Colonic mucosa (tissue), 4 donors: ENCODE measurements around the gene THEMIS. TPM values are rescaled to one million over a fixed set of nuclear protein-coding genes. Genes with fewer than 3 reads are reported as not detected.

Source experiments
- DNase-seq: peaks from one replicate; pipeline ENCODE4 v3.0.0-alpha.2; 2020
- H3K27ac ChIP-seq: fragments of 200-600 bp; one replicate; pipeline ENCODE4 v1.8.0; 2021
- H3K27me3 ChIP-seq: fragments of 200-600 bp; one replicate; pipeline ENCODE4 v1.8.0; 2021
- H3K36me3 ChIP-seq: fragments of 200-600 bp; one replicate; pipeline ENCODE4 v1.8.0; 2021
- H3K4me1 ChIP-seq: fragments of 200-600 bp; one replicate; pipeline ENCODE4 v1.8.0; 2021; ENCODE audit warnings: mild to moderate bottlenecking
- H3K4me3 ChIP-seq: fragments of 200-600 bp; one replicate; pipeline ENCODE4 v1.8.0; 2021
- H3K9ac ChIP-seq, 2 donors: one replicate each; pipeline ENCODE4 v1.7.0; 2013; ENCODE audit warnings: control low read depth in 2 of 2, low read depth in 2 of 2, low read length in 2 of 2
- H3K9me3 ChIP-seq: fragments of 200-600 bp; one replicate; pipeline ENCODE4 v1.8.0; 2021
- CTCF ChIP-seq: fragments of 200-600 bp; IDR thresholded peaks from one replicate; pipeline ENCODE4 v1.8.0; 2022; ENCODE audit warnings: antibody characterized with exemption, mild to moderate bottlenecking
- intact Hi-C: fragments of 100-400 bp; cut with DNase I; formaldehyde crosslinking; loops from one replicate; pipeline ENCODE4 v1.14.1; 2022
- total RNA-seq, 2 donors: library from RNA; stranded (reverse); fragmentation: NEBNext Ultra II Directional in 1 of 2; extraction: Animal tissue kit (Norgen Biotek cat#: 25700) in 1 of 2; gene quantifications; one replicate each; pipeline ENCODE4 v1.2.1, GENCODE V29; 2021
- donor health status: healthy.
- donor health status: DM: no; HTN: no; CAD: no.
- donor health status: DM: no; HTN: no; CAD: no.

Gene THEMIS
- total RNA-seq, 2 donors from 2014 or later, result 0.96 TPM

GRCh38 chr6:127793396-127793795 is 107.5 kb downstream of the THEMIS start:
- intact Hi-C loops, result no loop called here
- Histone ChIP-seq H3K36me3 (no peaks in the 10 kb centered on the region), H3K4me1 (no peaks in the 10 kb centered on the region), H3K27ac (no peak overlapping the region), H3K4me3 (no peak overlapping the region), H3K27me3 (no peaks in the 10 kb centered on the region), H3K9ac (no peak overlapping the region), H3K9me3 (no peaks in the 10 kb centered on the region)
- no peak for TF ChIP-seq CTCF
- no peak for DNase-seq

- TF ChIP-seq CTCF, result no peak
- no peak overlapping the region for H3K27ac ChIP-seq
- intact Hi-C loops, result no loop called here
- no peaks in the 10 kb centered on the region for H3K9me3 ChIP-seq
- no peaks in the 10 kb centered on the region for H3K4me1 ChIP-seq
- H3K9ac ChIP-seq, result no peak overlapping the region
- no peaks in the 10 kb centered on the region for H3K27me3 ChIP-seq
- no peak for DNase-seq
- H3K4me3 ChIP-seq, result no peak overlapping the region
- no peaks in the 10 kb centered on the region for H3K36me3 ChIP-seq
These were observed 108.2 kb downstream of the THEMIS start for GRCh38 chr6:127792616-127793015.

GRCh38 chr6:127791779-127792528 is 108.9 kb downstream of the THEMIS start:
- intact Hi-C loops, result no loop called here
- DNase-seq, result no peak

GRCh38 chr6:127790571-127790970 is 110.3 kb downstream of the THEMIS start:
- DNase-seq, result no peak

More at GRCh38 chr6:127791779-127792528, 108.9 kb downstream of the THEMIS start:
- H3K9me3 ChIP-seq, result no peaks in the 10 kb centered on the region
- H3K4me1 ChIP-seq, result no peaks in the 10 kb centered on the region
- no peaks in the 10 kb centered on the region for H3K27me3 ChIP-seq
- H3K4me3 ChIP-seq, result no peak overlapping the region
- no peak overlapping the region for H3K9ac ChIP-seq
- no peak for TF ChIP-seq CTCF
- H3K27ac ChIP-seq, result no peak overlapping the region
- no peaks in the 10 kb centered on the region for H3K36me3 ChIP-seq

GRCh38 chr6:127786109-127786508 is 114.7 kb downstream of the THEMIS start:
- no peak overlapping the region for H3K27ac ChIP-seq
- intact Hi-C loops, result no loop called here
- H3K4me3 ChIP-seq, result no peak overlapping the region
- no peaks in the 10 kb centered on the region for H3K9me3 ChIP-seq
- no peaks in the 10 kb centered on the region for H3K4me1 ChIP-seq
- H3K27me3 ChIP-seq, result no peaks in the 10 kb centered on the region
- no peak for DNase-seq
- H3K36me3 ChIP-seq, result no peaks in the 10 kb centered on the region
- no peak overlapping the region for H3K9ac ChIP-seq
- no peak for TF ChIP-seq CTCF

More at GRCh38 chr6:127790571-127790970, 110.3 kb downstream of the THEMIS start:
- Histone ChIP-seq H3K27me3 (no peaks in the 10 kb centered on the region), H3K4me1 (no peaks in the 10 kb centered on the region), H3K9me3 (no peaks in the 10 kb centered on the region), H3K4me3 (no peak overlapping the region), H3K36me3 (no peaks in the 10 kb centered on the region), H3K9ac (no peak overlapping the region), H3K27ac (no peak overlapping the region)
- no peak for TF ChIP-seq CTCF
- intact Hi-C loops, result no loop called here
